DMS 273 (cell line): Measurements from ENCODE around the gene SLC16A5.

Experiments used
- DNase-seq: peaks from one replicate; lab custom pipeline; 2025; ENCODE audit not compliant: unreplicated experiment; lab: John Stamatoyannopoulos, UW

SLC16A5 gene

GRCh38 chr17:75084039-75084660 lies 3.6 kb upstream of the SLC16A5 start:
- peak; percentile 37 for DNase-seq

- no peak for DNase-seq
Measured at GRCh38 chr17:75086496-75087181, 1.1 kb upstream of the SLC16A5 start.

- no peak for DNase-seq
Measured at GRCh38 chr17:75087182-75087557, 584 bp upstream of the SLC16A5 start.

- no peak for DNase-seq
Measured at GRCh38 chr17:75088465-75089417, 987 bp downstream of the SLC16A5 start.

- peak; percentile 80 for DNase-seq
Measured at GRCh38 chr17:75090871-75091854, 3.4 kb downstream of the SLC16A5 start.

GRCh38 chr17:75091855-75092327 lies 4.1 kb downstream of the SLC16A5 start:
- DNase-seq: no peak

GRCh38 chr17:75093548-75094158 lies 5.9 kb downstream of the SLC16A5 start:
- DNase-seq: no peak

- DNase-seq: no peak
Measured at GRCh38 chr17:75094871-75095399, 7.2 kb downstream of the SLC16A5 start.

GRCh38 chr17:75096082-75096625 lies 8.4 kb downstream of the SLC16A5 start:
- DNase-seq: no peak

GRCh38 chr17:75097865-75098264 lies 10.1 kb downstream of the SLC16A5 start:
- no peak for DNase-seq

GRCh38 chr17:75098861-75099260 lies 11.1 kb downstream of the SLC16A5 start:
- no peak for DNase-seq

- no peak for DNase-seq
Measured at GRCh38 chr17:75099881-75100595, 12.3 kb downstream of the SLC16A5 start.

GRCh38 chr17:75102385-75102821 lies 14.6 kb downstream of the SLC16A5 start:
- no peak for DNase-seq

- peak; percentile 37 for DNase-seq
Measured at GRCh38 chr17:75103601-75104554, 16.1 kb downstream of the SLC16A5 start.

GRCh38 chr17:75105126-75106080 lies 17.6 kb downstream of the SLC16A5 start:
- peak; percentile 90 for DNase-seq

GRCh38 chr17:75108193-75108592 lies 20.4 kb downstream of the SLC16A5 start:
- DNase-seq: no peak

GRCh38 chr17:75109046-75109406 lies 21.3 kb downstream of the SLC16A5 start:
- DNase-seq: no peak
